ENCODE data around the gene CSRP3. TPM values are rescaled to one million over a fixed set of nuclear protein-coding genes. Genes with fewer than 3 reads are reported as not detected.

The CSRP3 gene
- total and polyA plus RNA-seq, 2 donors (not counting 3 experiments of a cell fraction or from before 2014, with no cell fraction given): not detected

DNA sequence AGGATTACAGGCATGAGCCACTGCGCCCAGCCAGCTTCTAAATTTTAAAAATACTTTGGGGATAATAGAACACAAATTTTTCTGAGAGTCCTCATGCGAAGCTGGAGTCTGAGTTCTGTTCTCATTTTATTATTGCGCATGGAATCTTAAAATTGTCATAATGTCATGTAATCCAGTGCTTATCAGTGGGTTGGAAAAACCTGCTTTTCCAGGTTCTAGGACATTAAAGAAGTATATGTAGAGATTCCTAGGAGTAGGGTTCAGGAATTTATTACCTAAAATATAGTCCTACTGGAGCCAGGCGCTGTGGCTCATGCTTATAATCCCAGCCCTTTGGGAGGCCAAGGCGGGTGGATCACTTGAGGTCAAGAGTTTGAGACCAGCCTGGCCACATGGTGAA is 43.6 kb upstream of the CSRP3 start:
- Histone ChIP-seq H3K4me1 (ENCODE audit: control insufficient read depth, extremely low read depth, insufficient read depth, low read length) (peaks cover 7% of the 10 kb centered on the region), H3K4me3 (replicated peaks in 1 of 3; ENCODE audit: insufficient read depth in 1 of 3, low read depth in 1 of 3, low read length in 3 of 3) (no peak overlapping the region), H3K27ac (ENCODE audit: insufficient read depth, low read depth, low read length) (no peak overlapping the region), H3K9me3 (replicated peaks; ENCODE audit: control insufficient read depth, insufficient read depth, low read length) (no peaks in the 10 kb centered on the region), H3K79me2 (ENCODE audit: control insufficient read depth, insufficient read depth, low read length) (peaks cover 2% of the 10 kb centered on the region), H3K36me3 (ENCODE audit: control insufficient read depth in 2 of 2, extremely low read depth in 1 of 2, insufficient read depth in 2 of 2, low read length in 2 of 2) (no peaks in the 10 kb centered on the region), H3K27me3 (ENCODE audit: control insufficient read depth in 2 of 2, insufficient read depth in 2 of 2, low read length in 2 of 2) (peaks cover 0 to 8% of the 10 kb centered on the region in 2 experiments), H2AFZ (ENCODE audit: low read depth, low read length) (no peak overlapping the region), H3K4me2 (ENCODE audit: insufficient read depth, low read length) (no peak overlapping the region), H3K9ac (replicated peaks; ENCODE audit: extremely low read depth, insufficient read depth, low read length) (no peak overlapping the region), H4K20me1 (replicated peaks; ENCODE audit: control insufficient read depth, extremely low read depth, insufficient read depth, low read length) (no peaks in the 10 kb centered on the region), H3K9me1 (replicated peaks; ENCODE audit: control insufficient read depth, extremely low read depth, insufficient read depth, low read length) (no peaks in the 10 kb centered on the region)
- no peak for FAIRE-seq
- intact Hi-C loops (cut with micrococcal nuclease) (no loop called here), dilution Hi-C loops (cut with MboI; ENCODE audit: extremely low pct_ligation_motif_present, low sequenced_read_pairs) (no loop called here)
- TF ChIP-seq, protein P1, sequence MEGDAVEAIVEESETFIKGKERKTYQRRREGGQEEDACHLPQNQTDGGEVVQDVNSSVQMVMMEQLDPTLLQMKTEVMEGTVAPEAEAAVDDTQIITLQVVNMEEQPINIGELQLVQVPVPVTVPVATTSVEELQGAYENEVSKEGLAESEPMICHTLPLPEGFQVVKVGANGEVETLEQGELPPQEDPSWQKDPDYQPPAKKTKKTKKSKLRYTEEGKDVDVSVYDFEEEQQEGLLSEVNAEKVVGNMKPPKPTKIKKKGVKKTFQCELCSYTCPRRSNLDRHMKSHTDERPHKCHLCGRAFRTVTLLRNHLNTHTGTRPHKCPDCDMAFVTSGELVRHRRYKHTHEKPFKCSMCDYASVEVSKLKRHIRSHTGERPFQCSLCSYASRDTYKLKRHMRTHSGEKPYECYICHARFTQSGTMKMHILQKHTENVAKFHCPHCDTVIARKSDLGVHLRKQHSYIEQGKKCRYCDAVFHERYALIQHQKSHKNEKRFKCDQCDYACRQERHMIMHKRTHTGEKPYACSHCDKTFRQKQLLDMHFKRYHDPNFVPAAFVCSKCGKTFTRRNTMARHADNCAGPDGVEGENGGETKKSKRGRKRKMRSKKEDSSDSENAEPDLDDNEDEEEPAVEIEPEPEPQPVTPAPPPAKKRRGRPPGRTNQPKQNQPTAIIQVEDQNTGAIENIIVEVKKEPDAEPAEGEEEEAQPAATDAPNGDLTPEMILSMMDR (IDR thresholded peaks at IDR 0.05; ENCODE audit: extremely low read depth in 1 of 2, insufficient read depth in 1 of 2, low read depth in 1 of 2, low read length in 2 of 2): no peak
- TF ChIP-seq JUN (IDR thresholded peaks at IDR 0.05; ENCODE audit: borderline replicate concordance, insufficient read depth, insufficient read length, low read depth) (no peak), EZH2 (IDR thresholded peaks at IDR 0.05; ENCODE audit: borderline replicate concordance, low read depth, low read length, severe bottlenecking) (no peak), GATA2 (IDR thresholded peaks at IDR 0.05; ENCODE audit: insufficient read depth, insufficient read length, low read depth, low read length) (no peak), FOS (IDR thresholded peaks at IDR 0.05; ENCODE audit: borderline replicate concordance, insufficient read depth, low read length) (no peak), MYC (IDR thresholded peaks at IDR 0.05; ENCODE audit: low read depth, low read length) (no peak), POLR2AphosphoS5 (IDR thresholded peaks at IDR 0.05; ENCODE audit: insufficient read depth, low read depth, low read length) (no peak), POLR2A (IDR thresholded peaks at IDR 0.05; ENCODE audit: low read depth, low read length) (no peak)
- TF ChIP-seq, protein P2, sequence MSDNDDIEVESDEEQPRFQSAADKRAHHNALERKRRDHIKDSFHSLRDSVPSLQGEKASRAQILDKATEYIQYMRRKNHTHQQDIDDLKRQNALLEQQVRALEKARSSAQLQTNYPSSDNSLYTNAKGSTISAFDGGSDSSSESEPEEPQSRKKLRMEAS (IDR thresholded peaks at IDR 0.05; ENCODE audit: insufficient read depth, insufficient read length): no peak
- POLR2A ChIA-PET: no interaction called here
- BruUV-seq (replicated peaks): no TSS peak
- DNase-seq (ENCODE audit: low read depth, low spot score): no peak
- CTCF ChIA-PET: interaction anchor here (1.3 to 3.7 kb wide), 3 partner anchors 13 to 169 kb away, joined by 3 to 16 read pairs (median 4); no protein-coding TSS in a partner anchor

Measured in endothelial cell of umbilical vein (primary cell).